Nephron (organoid): Measurements from ENCODE around the gene KRT8.

Source experiments
- H3K27ac Mint-ChIP-seq, 3 experiments: 2 replicates each; pipeline ENCODE4 v1.8.0; 2020; ENCODE audit warnings: mixed read lengths in 3 of 3, mild to moderate bottlenecking in 2 of 3, moderate library complexity in 1 of 3
- H3K27me3 Mint-ChIP-seq: 2 replicates; pipeline ENCODE4 v1.8.0; 2021; ENCODE audit warnings: low read depth, mild to moderate bottlenecking, moderate library complexity, mixed read lengths
- H3K36me3 Mint-ChIP-seq: 2 replicates; pipeline ENCODE4 v1.8.0; 2020; ENCODE audit warnings: low read depth, mixed read lengths
- H3K4me1 Mint-ChIP-seq: 2 replicates; pipeline ENCODE4 v1.8.0; 2020; ENCODE audit warnings: mixed read lengths
- H3K4me3 Mint-ChIP-seq, 3 experiments: 2 replicates each; pipeline ENCODE4 v1.8.0; 2020; ENCODE audit warnings: mild to moderate bottlenecking in 3 of 3, mixed read lengths in 3 of 3, moderate library complexity in 2 of 3
- H3K9me3 Mint-ChIP-seq: 2 replicates; pipeline ENCODE4 v1.8.0; 2020; ENCODE audit warnings: mixed read lengths
- CTCF ChIP-seq, 3 experiments: fragments of 200-600 bp; sonication (generic); IDR thresholded peaks; one replicate each; pipeline ENCODE4 v1.5.0; 2021; ENCODE audit warnings: antibody characterized with exemption in 3 of 3; ENCODE audit not compliant: unreplicated experiment in 3 of 3

Gene KRT8

GRCh38 chr12:52896190-52897100 lies 8.4 kb downstream of the KRT8 start:
- no peaks in the 10 kb centered on the region for H3K27me3 Mint-ChIP-seq
- H3K36me3 Mint-ChIP-seq, result peaks cover 21% of the 10 kb centered on the region
- TF ChIP-seq CTCF (IDR thresholded peaks at IDR 0.05; ENCODE audit: unreplicated experiment in 3 of 3), result no peak
- H3K4me1 Mint-ChIP-seq, result peaks cover 19% of the 10 kb centered on the region
- H3K4me3 Mint-ChIP-seq, result no peak overlapping the region
- no peaks in the 10 kb centered on the region for H3K9me3 Mint-ChIP-seq
- H3K27ac Mint-ChIP-seq, result peak overlapping the region in 2 of 3 experiments; percentile 48 to 72

GRCh38 chr12:52895726-52896189 lies 9.1 kb downstream of the KRT8 start:
- H3K9me3 Mint-ChIP-seq, result no peaks in the 10 kb centered on the region
- H3K27ac Mint-ChIP-seq, result peak overlapping the region in 1 of 3 experiments; percentile 22
- H3K4me1 Mint-ChIP-seq, result peaks cover 19% of the 10 kb centered on the region
- H3K36me3 Mint-ChIP-seq, result peaks cover 18% of the 10 kb centered on the region
- no peak for TF ChIP-seq CTCF (IDR thresholded peaks at IDR 0.05; ENCODE audit: unreplicated experiment in 3 of 3)
- no peak overlapping the region for H3K4me3 Mint-ChIP-seq
- H3K27me3 Mint-ChIP-seq, result no peaks in the 10 kb centered on the region

- no peak for TF ChIP-seq CTCF (IDR thresholded peaks at IDR 0.05; ENCODE audit: unreplicated experiment in 3 of 3)
- peaks cover 19% of the 10 kb centered on the region for H3K4me1 Mint-ChIP-seq
- peaks cover 5% of the 10 kb centered on the region for H3K36me3 Mint-ChIP-seq
- H3K27me3 Mint-ChIP-seq, result peaks cover 8% of the 10 kb centered on the region
- no peaks in the 10 kb centered on the region for H3K9me3 Mint-ChIP-seq
- H3K4me3 Mint-ChIP-seq, result no peak overlapping the region
- H3K27ac Mint-ChIP-seq, result no peak overlapping the region
Measured at GRCh38 chr12:52892974-52893373, 11.9 kb downstream of the KRT8 start.

GRCh38 chr12:52892207-52892852 lies 12.5 kb downstream of the KRT8 start:
- peaks cover 8% of the 10 kb centered on the region for H3K27me3 Mint-ChIP-seq
- H3K36me3 Mint-ChIP-seq, result peaks cover 5% of the 10 kb centered on the region
- no peak overlapping the region for H3K27ac Mint-ChIP-seq
- no peaks in the 10 kb centered on the region for H3K9me3 Mint-ChIP-seq
- no peak for TF ChIP-seq CTCF (IDR thresholded peaks at IDR 0.05; ENCODE audit: unreplicated experiment in 3 of 3)
- no peak overlapping the region for H3K4me3 Mint-ChIP-seq
- peaks cover 18% of the 10 kb centered on the region for H3K4me1 Mint-ChIP-seq

GRCh38 chr12:52891044-52891443 lies 13.8 kb downstream of the KRT8 start:
- Mint-ChIP-seq H3K4me1 (peaks cover 6% of the 10 kb centered on the region), H3K9me3 (no peaks in the 10 kb centered on the region), H3K27ac (no peak overlapping the region), H3K4me3 (no peak overlapping the region), H3K27me3 (peaks cover 8% of the 10 kb centered on the region), H3K36me3 (no peaks in the 10 kb centered on the region)
- TF ChIP-seq CTCF (IDR thresholded peaks at IDR 0.05; ENCODE audit: unreplicated experiment in 3 of 3), result no peak
